Activated CD8-positive, alpha-beta memory T cell treated with anti-CD3 and anti-CD28 coated beads for 48 hours (primary cell): ENCODE measurements around the gene KIDINS220.

Source experiments
- DNase-seq, 3 experiments: peaks; one replicate each; pipeline ENCODE4 v3.0.0-alpha.2; 2020; ENCODE audit warnings: low read depth in 2 of 3, low spot score in 2 of 3

KIDINS220 gene

DNA sequence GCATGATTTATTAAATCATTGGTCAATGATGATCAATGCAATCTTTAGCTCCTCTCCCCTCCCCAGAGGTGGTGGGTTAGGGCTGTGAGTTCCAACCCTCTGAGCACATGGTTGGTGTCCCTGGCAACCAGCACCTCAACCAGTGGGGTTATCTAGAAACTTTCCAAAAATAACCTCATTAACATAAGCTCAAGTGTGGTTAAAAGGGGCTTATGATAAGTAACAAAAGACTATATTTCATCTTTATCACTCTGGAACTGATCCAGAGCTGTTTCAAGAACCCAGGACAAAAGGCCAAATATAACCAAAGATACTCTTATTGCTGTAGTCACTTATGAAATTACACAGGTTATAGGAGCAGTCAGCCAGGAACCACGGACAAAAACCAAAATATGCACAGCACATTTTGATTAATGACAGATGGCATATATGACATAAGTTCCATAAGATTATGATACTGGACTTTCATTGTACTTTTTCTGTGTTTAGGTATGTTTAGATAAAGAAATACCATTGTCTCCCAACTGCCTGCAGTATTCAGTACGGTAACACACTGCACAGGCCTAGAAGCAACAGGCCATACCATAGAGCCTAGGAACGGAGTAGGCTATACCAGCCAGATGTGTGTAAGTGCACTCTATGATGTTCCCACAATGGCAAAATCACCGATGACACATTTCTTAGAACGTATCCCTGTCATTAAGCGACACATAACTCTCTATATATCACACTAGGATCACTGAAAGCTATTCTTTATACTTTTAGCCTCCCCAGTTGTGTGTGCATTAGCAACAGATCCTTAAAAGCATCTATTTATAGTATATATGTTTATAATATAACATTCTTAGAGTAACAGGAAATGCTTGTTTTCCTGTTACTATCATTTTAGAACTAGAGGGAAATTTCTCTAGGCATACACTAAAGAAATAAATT, 31.9 kb downstream of the KIDINS220 start:
- DNase-seq: no peak

DNA sequence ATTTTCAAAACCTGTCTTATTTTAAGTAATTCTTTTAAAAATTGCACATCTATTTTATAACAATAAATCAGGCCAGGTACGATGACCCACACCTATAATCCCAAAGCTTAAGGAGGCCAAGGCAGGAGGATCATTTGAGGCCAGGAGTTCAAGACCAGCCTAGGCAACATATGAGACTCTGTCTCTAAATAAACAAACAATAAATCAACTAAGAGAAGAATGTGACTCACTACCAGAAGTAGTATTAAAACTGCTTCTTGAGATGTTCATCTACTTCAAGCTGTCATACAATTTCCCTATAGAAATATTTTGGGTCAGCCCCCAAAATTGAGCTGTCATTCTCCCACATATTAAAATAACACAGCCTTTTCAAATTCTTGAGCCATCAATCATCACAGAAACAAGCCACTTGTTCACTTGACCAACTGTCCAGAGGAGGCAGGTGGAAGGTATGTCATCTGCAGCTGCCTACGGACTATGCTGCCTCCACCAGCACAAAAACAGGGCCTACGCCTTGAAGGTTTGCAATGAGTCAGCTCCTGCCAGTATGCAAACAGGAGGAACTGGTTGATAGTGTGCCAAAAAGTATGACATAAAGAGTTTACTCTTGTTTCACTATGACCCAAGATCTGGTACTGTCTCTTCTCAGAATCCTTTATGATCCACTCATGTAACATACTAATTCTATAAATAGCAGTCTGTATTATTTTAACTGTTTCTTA, 33.6 kb downstream of the KIDINS220 start:
- no peak for DNase-seq

- DNase-seq: no peak
These were observed 34.7 kb downstream of the KIDINS220 start for GRCh38 chr2:8802741-8803140.

GRCh38 chr2:8800821-8801220, 36.6 kb downstream of the KIDINS220 start:
- no peak for DNase-seq

GRCh38 chr2:8800218-8800617, 37.2 kb downstream of the KIDINS220 start:
- DNase-seq: no peak

GRCh38 chr2:8799004-8799403, 38.4 kb downstream of the KIDINS220 start:
- no peak for DNase-seq

GRCh38 chr2:8798393-8798792, 39.0 kb downstream of the KIDINS220 start:
- DNase-seq: no peak

DNA sequence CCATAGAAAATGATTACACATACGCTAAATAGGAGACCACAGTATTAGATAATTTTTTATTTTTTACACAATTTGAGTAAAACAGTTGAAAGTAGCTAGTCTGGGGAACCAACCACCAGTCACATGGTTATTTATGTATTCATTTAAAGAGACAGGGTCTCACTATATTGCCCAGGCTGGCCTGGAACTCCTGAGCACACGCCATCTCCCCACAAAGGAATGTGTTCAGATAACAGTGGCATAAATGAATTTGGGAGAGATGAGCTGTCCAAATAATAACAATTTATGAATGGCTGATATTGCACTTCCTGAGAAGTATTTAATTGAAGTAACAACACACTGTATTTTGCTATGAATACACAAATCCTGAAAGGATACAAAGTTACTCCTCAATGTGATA, 39.7 kb downstream of the KIDINS220 start:
- DNase-seq: no peak

DNA sequence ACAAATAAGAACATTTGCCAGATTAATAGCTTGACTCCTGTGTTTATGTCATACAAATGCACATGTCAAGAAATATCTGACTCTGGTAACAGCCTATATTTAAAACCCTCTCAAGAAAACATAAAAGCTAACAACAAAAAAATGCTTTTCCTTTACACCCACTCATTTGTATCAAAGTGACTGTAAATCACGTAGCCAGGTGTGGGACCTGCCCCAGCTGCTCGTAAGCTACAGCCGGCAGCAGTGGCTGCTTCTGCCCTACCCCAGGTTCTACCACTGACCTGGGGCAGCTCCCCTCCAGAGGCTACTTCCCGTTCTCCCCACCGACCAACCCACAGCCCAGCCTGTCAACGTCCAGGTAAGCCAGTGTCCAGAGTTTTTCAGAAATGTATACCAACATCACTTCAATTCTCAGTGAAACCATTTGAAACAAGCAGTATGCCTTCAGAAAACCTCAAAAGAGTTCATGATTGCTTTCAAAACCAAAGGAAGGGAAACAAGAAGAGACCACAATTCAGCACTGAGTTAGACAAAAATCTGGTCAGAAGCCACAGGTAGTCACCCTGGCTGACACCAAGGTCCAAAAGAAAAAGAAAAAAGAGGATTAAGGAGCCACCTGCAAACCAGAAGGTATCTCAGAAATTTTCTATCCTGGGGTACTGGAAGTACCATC, 40.4 kb downstream of the KIDINS220 start:
- DNase-seq: no peak

DNA sequence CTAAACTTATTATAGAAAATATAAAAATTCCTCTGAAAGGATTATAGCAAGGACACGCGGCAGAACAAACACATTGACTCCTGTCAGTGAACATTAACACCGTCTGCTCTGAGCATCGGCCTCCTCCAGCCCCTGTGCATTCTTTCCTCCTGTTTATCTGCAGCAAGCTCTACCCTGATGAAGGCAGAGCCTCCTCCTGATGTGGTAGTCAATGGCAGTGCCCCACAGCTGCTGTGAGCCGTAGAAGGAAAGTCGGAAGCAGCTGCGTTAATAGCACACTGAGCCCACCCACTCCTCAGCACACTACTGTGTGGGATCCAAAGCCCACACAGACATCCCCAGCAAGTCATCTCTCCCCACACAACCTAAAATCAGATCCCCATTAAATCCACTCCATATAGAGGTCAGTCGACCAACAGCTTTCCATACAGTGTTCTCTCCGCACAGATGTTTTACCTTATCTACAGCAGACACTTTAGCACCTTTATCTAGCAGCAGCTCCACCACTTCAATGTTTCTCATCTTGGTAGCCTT, 41.0 kb downstream of the KIDINS220 start:
- no peak for DNase-seq

- no peak for DNase-seq
These were observed 42.2 kb downstream of the KIDINS220 start for GRCh38 chr2:8794923-8795825.

- DNase-seq: no peak
These were observed 46.7 kb downstream of the KIDINS220 start for GRCh38 chr2:8790739-8791162.

GRCh38 chr2:8786463-8786862, 51.0 kb downstream of the KIDINS220 start:
- no peak for DNase-seq

DNA sequence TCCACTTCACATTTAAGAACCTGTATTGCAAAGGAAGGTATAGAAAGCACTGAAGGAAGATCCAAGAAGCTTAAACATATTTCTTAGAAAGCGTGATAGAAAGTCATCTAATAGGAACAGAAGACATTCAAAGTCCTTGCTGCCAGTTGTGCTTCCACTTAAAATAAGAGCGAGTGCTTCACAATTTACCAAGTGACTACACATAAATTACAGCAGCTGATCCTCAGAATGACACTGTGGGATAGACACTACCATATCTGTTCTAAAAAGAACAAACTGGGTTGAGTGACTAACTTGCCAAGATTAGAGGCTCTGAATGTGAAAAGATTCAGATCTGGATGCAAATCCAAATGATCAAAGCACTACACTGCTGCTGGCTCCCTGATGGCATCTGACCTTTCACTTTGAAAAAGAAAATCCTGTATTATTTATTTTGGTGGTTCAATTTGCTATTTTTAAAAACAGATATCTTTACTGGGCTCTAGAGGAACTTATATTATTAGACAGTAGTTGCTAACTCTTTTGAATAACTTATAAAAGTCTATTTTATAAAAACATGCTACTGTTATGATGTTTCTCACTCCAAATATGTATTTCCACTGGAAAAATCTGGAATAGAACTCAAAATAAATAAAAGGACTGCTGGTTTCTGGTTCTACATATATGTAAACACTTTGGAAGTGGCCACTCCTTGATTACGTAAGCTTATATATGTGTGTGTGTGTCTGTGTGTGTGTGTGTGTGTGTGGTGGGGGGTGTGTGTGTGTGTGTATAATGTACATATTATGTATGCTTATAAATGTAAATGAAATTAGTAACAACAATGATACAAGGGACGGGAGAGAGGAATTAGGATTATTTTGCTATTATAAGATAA, 57.4 kb downstream of the KIDINS220 start:
- no peak for DNase-seq

GRCh38 chr2:8774371-8774770, 63.0 kb downstream of the KIDINS220 start:
- no peak for DNase-seq

DNA sequence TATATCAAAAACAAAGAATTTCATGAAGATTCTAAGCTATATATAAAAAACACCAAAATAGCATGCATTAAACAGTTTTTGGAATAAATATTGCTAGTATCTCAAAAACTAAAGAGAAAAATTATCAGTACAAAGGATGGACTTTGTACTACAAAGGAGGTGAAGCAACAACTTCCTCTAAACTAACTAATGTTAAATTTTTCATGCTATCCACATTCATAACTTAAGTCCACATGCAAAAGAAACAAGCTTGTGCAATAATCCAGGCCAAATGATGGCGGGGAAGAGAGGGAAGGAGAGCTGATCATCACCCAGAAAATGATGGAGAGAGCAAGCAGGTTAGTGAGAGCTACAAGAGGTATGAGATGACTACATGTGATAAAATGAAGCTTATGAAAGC, 70.1 kb downstream of the KIDINS220 start:
- DNase-seq: no peak

DNA sequence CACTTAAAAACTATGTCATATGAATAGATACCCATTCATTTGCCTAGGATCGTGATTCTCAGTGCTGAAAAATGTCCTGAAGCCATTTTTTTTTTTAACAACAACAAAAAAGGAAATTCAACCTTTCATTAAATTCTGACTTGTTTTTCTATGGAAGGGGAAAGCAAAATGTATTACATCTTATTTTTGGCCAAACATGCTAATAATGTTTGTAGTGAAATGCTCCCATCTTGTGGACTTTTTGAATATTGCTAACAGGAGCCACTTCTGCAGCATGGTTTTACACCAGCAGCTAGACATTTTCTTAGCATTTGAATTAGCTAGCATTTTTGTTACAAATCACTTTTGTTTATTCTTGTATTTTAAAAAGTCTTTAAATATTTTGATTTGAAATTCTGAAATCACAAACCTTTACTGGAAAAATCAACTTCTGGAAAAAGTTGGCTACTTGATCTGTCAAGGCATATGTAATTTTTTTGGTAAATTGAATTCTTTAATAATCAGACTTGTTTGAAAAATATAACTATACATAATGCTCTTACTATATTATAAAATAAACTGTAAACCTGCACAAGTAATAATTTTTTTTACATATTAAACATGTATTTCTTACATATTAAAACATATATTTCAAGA, 75.8 kb downstream of the KIDINS220 start:
- no peak for DNase-seq

- no peak for DNase-seq
These were observed 80.7 kb downstream of the KIDINS220 start for GRCh38 chr2:8756716-8757115.

DNA sequence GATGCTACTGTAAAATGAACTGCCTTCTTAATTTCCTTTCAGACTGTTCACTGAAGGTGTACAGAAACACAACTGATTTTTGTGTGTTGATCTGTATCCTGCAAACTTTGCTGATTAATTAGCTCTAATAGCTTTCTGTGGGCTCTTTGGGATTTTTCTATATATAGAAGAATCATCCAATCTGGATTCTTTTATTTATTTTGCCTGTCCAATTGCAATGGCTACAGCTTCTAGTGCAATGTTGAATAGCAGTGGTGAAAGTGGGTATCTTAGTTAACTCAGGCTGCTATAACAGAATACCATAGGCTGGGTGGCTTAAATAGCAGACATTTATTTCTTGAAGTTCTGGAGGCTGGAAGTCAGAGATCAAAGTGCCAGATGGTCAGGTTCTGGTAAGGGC, 81.2 kb downstream of the KIDINS220 start:
- DNase-seq: no peak
